ENCODE measurements around the gene FDXR.

The FDXR gene

GRCh38 chr17:74898376-74898946 is 25.7 kb upstream of the FDXR start:
- no peak overlapping the region for H3K27ac ChIP-seq (ENCODE audit: low read length)
- peaks cover 6% of the 10 kb centered on the region for H3K4me1 ChIP-seq (ENCODE audit: control insufficient read depth, insufficient read depth, low read length)
- no peaks in the 10 kb centered on the region for H3K9me3 ChIP-seq (ENCODE audit: control insufficient read depth in 2 of 2, low read length in 2 of 2)
- H3K9ac ChIP-seq (ENCODE audit: low read length in 2 of 2) = no peak overlapping the region
- H3K36me3 ChIP-seq (ENCODE audit: control insufficient read depth in 2 of 2, insufficient read depth in 2 of 2, low read length in 2 of 2) = no peaks in the 10 kb centered on the region
- no peak overlapping the region for H3K4me3 ChIP-seq (ENCODE audit: low read length in 2 of 2)
- H3K27me3 ChIP-seq (ENCODE audit: control insufficient read depth in 1 of 2, insufficient read depth in 2 of 2, low read length in 2 of 2) = peaks cover 20 to 21% of the 10 kb centered on the region in 2 donors

GRCh38 chr17:74893936-74894671 is 21.3 kb upstream of the FDXR start:
- Histone ChIP-seq H3K27ac (ENCODE audit: low read length) (no peak overlapping the region), H3K4me3 (ENCODE audit: low read length in 2 of 2) (peak overlapping the region in 1 of 2 donors; percentile 65), H3K9ac (ENCODE audit: low read length in 2 of 2) (no peak overlapping the region), H3K9me3 (ENCODE audit: control insufficient read depth in 2 of 2, low read length in 2 of 2) (no peaks in the 10 kb centered on the region), H3K4me1 (ENCODE audit: control insufficient read depth, insufficient read depth, low read length) (peaks cover 10% of the 10 kb centered on the region), H3K36me3 (ENCODE audit: control insufficient read depth in 2 of 2, insufficient read depth in 2 of 2, low read length in 2 of 2) (no peaks in the 10 kb centered on the region), H3K27me3 (ENCODE audit: control insufficient read depth in 1 of 2, insufficient read depth in 2 of 2, low read length in 2 of 2) (peaks cover 25 to 41% of the 10 kb centered on the region in 2 donors)

GRCh38 chr17:74892974-74893911 is 20.4 kb upstream of the FDXR start, which contains the start of gene FADS6:
FADS6 (minus strand) TSS chr17:74893633; CDS start chr17:74893595, 38 bp downstream.
- peaks cover 10% of the 10 kb centered on the region for H3K4me1 ChIP-seq (ENCODE audit: control insufficient read depth, insufficient read depth, low read length)
- peak within 1 kb of the TSS in 1 of 2 donors; percentile 65 for H3K4me3 ChIP-seq (ENCODE audit: low read length in 2 of 2)

GRCh38 chr17:74892013-74892841 is 19.4 kb upstream of the FDXR start:
- H3K27ac ChIP-seq (ENCODE audit: low read length) = no peak overlapping the region
- no peak overlapping the region for H3K4me3 ChIP-seq (ENCODE audit: low read length in 2 of 2)
- peaks cover 27 to 41% of the 10 kb centered on the region in 2 donors for H3K27me3 ChIP-seq (ENCODE audit: control insufficient read depth in 1 of 2, insufficient read depth in 2 of 2, low read length in 2 of 2)

More at GRCh38 chr17:74892974-74893911, 20.4 kb upstream of the FDXR start, which contains the start of gene FADS6:
- Histone ChIP-seq H3K27me3 (ENCODE audit: control insufficient read depth in 1 of 2, insufficient read depth in 2 of 2, low read length in 2 of 2) (peaks cover 27 to 41% of the 10 kb centered on the region in 2 donors), H3K9me3 (ENCODE audit: control insufficient read depth in 2 of 2, low read length in 2 of 2) (no peaks in the 10 kb centered on the region), H3K9ac (ENCODE audit: low read length in 2 of 2) (no peak within 1 kb of the TSS), H3K36me3 (ENCODE audit: control insufficient read depth in 2 of 2, insufficient read depth in 2 of 2, low read length in 2 of 2) (no peaks in the 10 kb centered on the region), H3K27ac (ENCODE audit: low read length) (no peak within 1 kb of the TSS)

GRCh38 chr17:74890554-74890953 is 17.8 kb upstream of the FDXR start:
- Histone ChIP-seq H3K27ac (ENCODE audit: low read length) (no peak overlapping the region), H3K9me3 (ENCODE audit: control insufficient read depth in 2 of 2, low read length in 2 of 2) (no peaks in the 10 kb centered on the region), H3K27me3 (ENCODE audit: control insufficient read depth in 1 of 2, insufficient read depth in 2 of 2, low read length in 2 of 2) (peaks cover 27 to 34% of the 10 kb centered on the region in 2 donors), H3K4me1 (ENCODE audit: control insufficient read depth, insufficient read depth, low read length) (peaks cover 10% of the 10 kb centered on the region), H3K36me3 (ENCODE audit: control insufficient read depth in 2 of 2, insufficient read depth in 2 of 2, low read length in 2 of 2) (no peaks in the 10 kb centered on the region), H3K4me3 (ENCODE audit: low read length in 2 of 2) (no peak overlapping the region), H3K9ac (ENCODE audit: low read length in 2 of 2) (no peak overlapping the region)

More at GRCh38 chr17:74892013-74892841, 19.4 kb upstream of the FDXR start:
- H3K9ac ChIP-seq (ENCODE audit: low read length in 2 of 2) = no peak overlapping the region
- no peaks in the 10 kb centered on the region for H3K36me3 ChIP-seq (ENCODE audit: control insufficient read depth in 2 of 2, insufficient read depth in 2 of 2, low read length in 2 of 2)
- peaks cover 10% of the 10 kb centered on the region for H3K4me1 ChIP-seq (ENCODE audit: control insufficient read depth, insufficient read depth, low read length)
- no peaks in the 10 kb centered on the region for H3K9me3 ChIP-seq (ENCODE audit: control insufficient read depth in 2 of 2, low read length in 2 of 2)

GRCh38 chr17:74888469-74888868 is 15.7 kb upstream of the FDXR start:
- Histone ChIP-seq H3K36me3 (ENCODE audit: control insufficient read depth in 2 of 2, insufficient read depth in 2 of 2, low read length in 2 of 2) (no peaks in the 10 kb centered on the region), H3K9me3 (ENCODE audit: control insufficient read depth in 2 of 2, low read length in 2 of 2) (no peaks in the 10 kb centered on the region), H3K27ac (ENCODE audit: low read length) (no peak overlapping the region), H3K4me1 (ENCODE audit: control insufficient read depth, insufficient read depth, low read length) (peaks cover 4% of the 10 kb centered on the region), H3K4me3 (ENCODE audit: low read length in 2 of 2) (no peak overlapping the region), H3K9ac (ENCODE audit: low read length in 2 of 2) (no peak overlapping the region), H3K27me3 (ENCODE audit: control insufficient read depth in 1 of 2, insufficient read depth in 2 of 2, low read length in 2 of 2) (peaks cover 21 to 23% of the 10 kb centered on the region in 2 donors)

- Histone ChIP-seq H3K9me3 (ENCODE audit: control insufficient read depth in 2 of 2, low read length in 2 of 2) (no peaks in the 10 kb centered on the region), H3K4me3 (ENCODE audit: low read length in 2 of 2) (no peak overlapping the region), H3K36me3 (ENCODE audit: control insufficient read depth in 2 of 2, insufficient read depth in 2 of 2, low read length in 2 of 2) (no peaks in the 10 kb centered on the region), H3K9ac (ENCODE audit: low read length in 2 of 2) (no peak overlapping the region), H3K27me3 (ENCODE audit: control insufficient read depth in 1 of 2, insufficient read depth in 2 of 2, low read length in 2 of 2) (peaks cover 0 to 17% of the 10 kb centered on the region in 2 donors), H3K4me1 (ENCODE audit: control insufficient read depth, insufficient read depth, low read length) (no peaks in the 10 kb centered on the region), H3K27ac (ENCODE audit: low read length) (no peak overlapping the region)
Observed at GRCh38 chr17:74883241-74883745, 10.5 kb upstream of the FDXR start.

GRCh38 chr17:74882517-74883240 is 9.9 kb upstream of the FDXR start:
- Histone ChIP-seq H3K4me1 (ENCODE audit: control insufficient read depth, insufficient read depth, low read length) (no peaks in the 10 kb centered on the region), H3K27me3 (ENCODE audit: control insufficient read depth in 1 of 2, insufficient read depth in 2 of 2, low read length in 2 of 2) (peaks cover 0 to 19% of the 10 kb centered on the region in 2 donors), H3K27ac (ENCODE audit: low read length) (no peak overlapping the region), H3K9ac (ENCODE audit: low read length in 2 of 2) (no peak overlapping the region), H3K4me3 (ENCODE audit: low read length in 2 of 2) (no peak overlapping the region), H3K36me3 (ENCODE audit: control insufficient read depth in 2 of 2, insufficient read depth in 2 of 2, low read length in 2 of 2) (no peaks in the 10 kb centered on the region), H3K9me3 (ENCODE audit: control insufficient read depth in 2 of 2, low read length in 2 of 2) (no peaks in the 10 kb centered on the region)

- Histone ChIP-seq H3K4me3 (ENCODE audit: low read length in 2 of 2) (no peak overlapping the region), H3K4me1 (ENCODE audit: control insufficient read depth, insufficient read depth, low read length) (no peaks in the 10 kb centered on the region), H3K27ac (ENCODE audit: low read length) (no peak overlapping the region), H3K9ac (ENCODE audit: low read length in 2 of 2) (no peak overlapping the region), H3K36me3 (ENCODE audit: control insufficient read depth in 2 of 2, insufficient read depth in 2 of 2, low read length in 2 of 2) (no peaks in the 10 kb centered on the region), H3K27me3 (ENCODE audit: control insufficient read depth in 1 of 2, insufficient read depth in 2 of 2, low read length in 2 of 2) (peaks cover 0 to 19% of the 10 kb centered on the region in 2 donors), H3K9me3 (ENCODE audit: control insufficient read depth in 2 of 2, low read length in 2 of 2) (no peaks in the 10 kb centered on the region)
Observed at GRCh38 chr17:74881073-74881472, 8.3 kb upstream of the FDXR start.
